Measurements from ENCODE around the gene IFNA4. TPM values are rescaled to one million over a fixed set of nuclear protein-coding genes. Genes with fewer than 3 reads are reported as not detected.

Gene IFNA4
- total RNA-seq, 5 donors from 2014 or later (not counting 1 experiment from before 2014, with no cell fraction given) = not detected

GRCh38 chr9:21153336-21154017, 33.9 kb downstream of the IFNA4 start:
- POLR2A ChIA-PET = no interaction called here

DNA sequence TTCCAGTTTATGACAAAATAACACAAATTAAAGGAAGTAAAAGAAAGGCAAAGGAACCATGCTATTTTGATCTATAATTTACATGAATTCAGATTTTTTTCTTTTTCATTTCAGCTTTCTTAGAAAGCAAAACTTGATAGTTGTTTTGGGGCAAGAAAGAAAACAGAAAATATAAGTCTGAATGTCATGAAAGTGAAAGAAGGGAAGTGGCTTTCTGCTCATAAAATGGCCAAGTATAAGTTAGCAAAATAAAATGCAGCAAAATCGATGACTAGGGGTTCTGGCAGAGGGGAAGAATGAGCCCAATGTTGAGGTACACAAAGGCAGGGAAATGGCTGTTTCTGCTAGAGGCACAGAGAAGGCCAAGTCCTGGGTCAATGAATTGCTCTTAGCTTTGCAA, 42.8 kb downstream of the IFNA4 start:
- Histone ChIP-seq H3K9me3 (no peaks in the 10 kb centered on the region), H3K36me3 (ENCODE audit: control insufficient read depth in 2 of 2, extremely low read depth in 1 of 2, insufficient read depth in 1 of 2, low read length in 1 of 2) (no peaks in the 10 kb centered on the region), H3K27me3 (replicated peaks in 1 of 2; ENCODE audit: control insufficient read depth in 2 of 2, extremely low read depth in 1 of 2, insufficient read depth in 2 of 2, low read length in 1 of 2) (peaks cover 0 to 4% of the 10 kb centered on the region in 2 experiments), H3K4me3 (ENCODE audit: control insufficient read depth in 1 of 2, extremely low read depth in 1 of 2, low read length in 1 of 2) (no peak overlapping the region), H3K27ac (ENCODE audit: low read length) (no peak overlapping the region), H3K4me1 (ENCODE audit: control insufficient read depth in 1 of 2, extremely low read depth in 1 of 2, insufficient read depth in 2 of 2, low read length in 2 of 2) (peaks cover 0 to 7% of the 10 kb centered on the region in 2 experiments)
- DNase-seq (peak in 1 of 35 experiments; percentile 4), ATAC-seq (replicated peaks in 1 of 4) (no peak)
- Mint-ChIP-seq H3K4me1 (peaks cover 20 to 33% (median 22%) of the 10 kb centered on the region in 3 donors), H3K27ac (peak overlapping the region; percentile 56 to 58), H3K9me3 (peaks cover 9 to 22% (median 13%) of the 10 kb centered on the region in 3 donors), H3K27me3 (no peaks in the 10 kb centered on the region), H3K36me3 (peaks cover 13% of the 10 kb centered on the region), H3K4me3 (no peak overlapping the region)
- CTCF ChIA-PET = no interaction called here
- POLR2A ChIA-PET = no interaction called here
- no CpG with 5 or more reads among the region's 1 CpG for WGBS (ENCODE audit: insufficient coverage)

More at GRCh38 chr9:21153336-21154017, 33.9 kb downstream of the IFNA4 start:
- Histone ChIP-seq H3K4me1 (ENCODE audit: control insufficient read depth in 1 of 2, extremely low read depth in 1 of 2, insufficient read depth in 2 of 2, low read length in 2 of 2) (no peaks in the 10 kb centered on the region), H3K9me3 (no peaks in the 10 kb centered on the region), H3K27ac (ENCODE audit: low read length) (no peak overlapping the region), H3K27me3 (replicated peaks in 1 of 2; ENCODE audit: control insufficient read depth in 2 of 2, extremely low read depth in 1 of 2, insufficient read depth in 2 of 2, low read length in 1 of 2) (peaks cover 0 to 7% of the 10 kb centered on the region in 2 experiments), H3K36me3 (ENCODE audit: control insufficient read depth in 2 of 2, extremely low read depth in 1 of 2, insufficient read depth in 1 of 2, low read length in 1 of 2) (no peaks in the 10 kb centered on the region), H3K4me3 (ENCODE audit: control insufficient read depth in 1 of 2, extremely low read depth in 1 of 2, low read length in 1 of 2) (no peak overlapping the region)
- Mint-ChIP-seq H3K27ac (no peak overlapping the region), H3K36me3 (peaks cover 4% of the 10 kb centered on the region), H3K27me3 (peaks cover 0 to 6% of the 10 kb centered on the region in 2 donors), H3K4me3 (no peak overlapping the region), H3K9me3 (peaks cover 8 to 10% (median 8%) of the 10 kb centered on the region in 3 donors), H3K4me1 (peaks cover 6 to 7% (median 6%) of the 10 kb centered on the region in 3 donors)
- WGBS (ENCODE audit: insufficient coverage) = no CpG with 5 or more reads among the region's 3 CpGs
- ATAC-seq (replicated peaks in 1 of 4) (peak in 1 of 4 experiments; percentile 9), DNase-seq (no peak)
- CTCF ChIA-PET = interaction anchor here (1.1 to 1.2 kb wide), 2 partner anchors 10 to 302 kb away, joined by 3 to 4 read pairs; no protein-coding TSS in a partner anchor

DNA sequence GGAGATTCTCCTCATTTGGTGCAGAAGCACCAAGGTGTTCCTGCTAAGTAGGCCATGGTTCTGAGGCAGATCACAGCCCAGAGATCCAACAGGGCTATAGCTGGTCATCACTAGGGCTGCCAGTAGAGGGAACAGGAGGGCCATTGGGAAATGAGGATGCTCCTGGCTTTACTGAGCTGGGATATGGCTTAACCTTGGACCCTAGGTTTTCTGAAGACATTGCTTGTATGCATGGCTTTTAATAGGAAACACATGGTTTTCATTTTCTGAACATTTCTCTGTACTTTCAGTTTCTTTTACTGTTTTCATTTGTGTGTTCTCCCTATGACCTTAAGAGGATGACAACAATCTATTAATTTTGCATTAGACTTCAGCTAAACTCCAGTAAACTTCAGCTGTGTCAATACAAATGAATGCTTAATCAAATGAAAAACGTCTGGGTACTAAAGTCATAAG, 45.9 kb downstream of the IFNA4 start, which contains the start of gene IFNW1:
Gene IFNW1 (minus strand): TSS at position 406 of the 456 bp plus-strand sequence. CDS start 262 bp downstream, at position 144.
- Histone ChIP-seq H3K36me3 (ENCODE audit: control insufficient read depth in 2 of 2, extremely low read depth in 1 of 2, insufficient read depth in 1 of 2, low read length in 1 of 2) (no peaks in the 10 kb centered on the region), H3K4me1 (ENCODE audit: control insufficient read depth in 1 of 2, extremely low read depth in 1 of 2, insufficient read depth in 2 of 2, low read length in 2 of 2) (peaks cover 0 to 7% of the 10 kb centered on the region in 2 experiments), H3K9me3 (no peaks in the 10 kb centered on the region), H3K27ac (ENCODE audit: low read length) (no peak within 1 kb of the TSS), H3K27me3 (replicated peaks in 1 of 2; ENCODE audit: control insufficient read depth in 2 of 2, extremely low read depth in 1 of 2, insufficient read depth in 2 of 2, low read length in 1 of 2) (no peaks in the 10 kb centered on the region), H3K4me3 (ENCODE audit: control insufficient read depth in 1 of 2, extremely low read depth in 1 of 2, low read length in 1 of 2) (no peak within 1 kb of the TSS)
- Mint-ChIP-seq H3K27ac (no peak within 1 kb of the TSS), H3K4me3 (no peak within 1 kb of the TSS), H3K27me3 (no peaks in the 10 kb centered on the region), H3K36me3 (no peaks in the 10 kb centered on the region), H3K4me1 (peaks cover 20 to 33% (median 22%) of the 10 kb centered on the region in 3 donors), H3K9me3 (no peaks in the 10 kb centered on the region)
- ChIA-PET POLR2A (no interaction called here), CTCF (interaction anchor here in 1 of 2 donors (0.6 kb wide), 1 partner anchor 908 kb away, joined by 3 read pairs; no protein-coding TSS in a partner anchor)
- DNase-seq (no peak), ATAC-seq (replicated peaks in 1 of 4) (no peak)
- no CpG with 5 or more reads among the region's 1 CpG for WGBS (ENCODE audit: insufficient coverage)

DNA sequence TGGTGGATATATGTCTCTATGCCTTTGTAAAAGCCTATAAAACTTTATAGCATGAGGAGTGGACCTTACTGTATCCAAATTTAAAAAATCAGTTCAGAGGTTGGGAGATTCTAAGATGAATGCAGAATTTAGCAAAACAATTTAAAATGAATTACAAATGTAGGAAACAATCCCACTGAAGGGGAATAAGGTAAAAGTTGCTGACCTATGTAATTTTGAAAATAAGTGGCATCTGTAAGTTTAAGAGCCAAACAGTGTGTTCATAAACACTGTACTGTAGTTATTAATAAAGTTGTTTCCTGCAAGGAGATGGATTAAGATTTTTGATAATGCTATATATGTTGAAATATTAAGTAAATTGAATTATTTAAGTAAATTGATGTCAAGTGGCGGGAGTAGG, 50.4 kb downstream of the IFNA4 start:
- Histone ChIP-seq H3K27me3 (replicated peaks in 1 of 2; ENCODE audit: control insufficient read depth in 2 of 2, extremely low read depth in 1 of 2, insufficient read depth in 2 of 2, low read length in 1 of 2) (no peaks in the 10 kb centered on the region), H3K9me3 (no peaks in the 10 kb centered on the region), H3K4me1 (ENCODE audit: control insufficient read depth in 1 of 2, extremely low read depth in 1 of 2, insufficient read depth in 2 of 2, low read length in 2 of 2) (peaks cover 0 to 3% of the 10 kb centered on the region in 2 experiments), H3K27ac (ENCODE audit: low read length) (no peak overlapping the region), H3K4me3 (ENCODE audit: control insufficient read depth in 1 of 2, extremely low read depth in 1 of 2, low read length in 1 of 2) (no peak overlapping the region), H3K36me3 (ENCODE audit: control insufficient read depth in 2 of 2, extremely low read depth in 1 of 2, insufficient read depth in 1 of 2, low read length in 1 of 2) (no peaks in the 10 kb centered on the region)
- Mint-ChIP-seq H3K4me3 (no peak overlapping the region), H3K27me3 (no peaks in the 10 kb centered on the region), H3K4me1 (peaks cover 9 to 11% (median 10%) of the 10 kb centered on the region in 3 donors), H3K36me3 (no peaks in the 10 kb centered on the region), H3K27ac (no peak overlapping the region), H3K9me3 (no peaks in the 10 kb centered on the region)
- no peak for DNase-seq
- POLR2A ChIA-PET = no interaction called here
- CTCF ChIA-PET = no interaction called here
- WGBS (ENCODE audit: insufficient coverage) = no CpG with 5 or more reads among the region's 1 CpG
- no peak for ATAC-seq (replicated peaks in 1 of 4)

Other genes with a start within 250 kb of the IFNA4 start
- gene HACD4, start 155.9 kb downstream of the IFNA4 start, total RNA-seq = 10 to 100 TPM in 3 of 5 donors, 1 to 10 TPM in 2; 8.9 to 11.8 (median 10.2) TPM
- not detected for gene IFNB1, start 109.6 kb downstream of the IFNA4 start, total RNA-seq
- gene IFNW1, start 45.8 kb downstream of the IFNA4 start, total RNA-seq = not detected
- gene IFNA21, start 20.9 kb downstream of the IFNA4 start, total RNA-seq = not detected
- gene IFNA7, start 14.6 kb upstream of the IFNA4 start, total RNA-seq = not detected
- gene IFNA10, start 19.6 kb upstream of the IFNA4 start, total RNA-seq = not detected
- gene IFNA16, start 29.7 kb upstream of the IFNA4 start, total RNA-seq = not detected
- gene IFNA17, start 40.6 kb upstream of the IFNA4 start, total RNA-seq = not detected
- gene IFNA14, start 52.4 kb upstream of the IFNA4 start, total RNA-seq = not detected
- under 1 TPM in 1 of 5 donors, not detected in 4; 0.29 TPM for gene IFNA5, start 117.7 kb upstream of the IFNA4 start, total RNA-seq
- gene KLHL9, start 147.8 kb upstream of the IFNA4 start, total RNA-seq = 10 to 100 TPM; 14.1 to 27.7 (median 26.0) TPM
- not detected for gene IFNA6, start 163.3 kb upstream of the IFNA4 start, total RNA-seq
- gene IFNA13, start 180.5 kb upstream of the IFNA4 start, total RNA-seq = not detected
- not detected for gene IFNA2, start 197.8 kb upstream of the IFNA4 start, total RNA-seq
- gene IFNA8, start 221.5 kb upstream of the IFNA4 start, total RNA-seq = not detected